Measurements from ENCODE around the gene ASXL2. TPM values are rescaled to one million over a fixed set of nuclear protein-coding genes. Genes with fewer than 3 reads are reported as not detected.
A peak's percentile ranks its signal among the peaks of the same experiment; 100 is the strongest.
"Not testable (repeated sequence)": the region's sequence is repeated elsewhere in the genome, so short reads cannot be mapped to it uniquely, and the experiment has no call there.

ASXL2 gene
- polyA plus RNA-seq, 1 donor = 11.4 TPM

- DNase-seq = no peak
Measured at GRCh38 chr2:25831746-25832449, 46.4 kb downstream of the ASXL2 start.

- no peak for DNase-seq
Measured at GRCh38 chr2:25829828-25830227, 48.5 kb downstream of the ASXL2 start.

- no peak for DNase-seq
Measured at GRCh38 chr2:25829377-25829704, 48.9 kb downstream of the ASXL2 start.

DNA sequence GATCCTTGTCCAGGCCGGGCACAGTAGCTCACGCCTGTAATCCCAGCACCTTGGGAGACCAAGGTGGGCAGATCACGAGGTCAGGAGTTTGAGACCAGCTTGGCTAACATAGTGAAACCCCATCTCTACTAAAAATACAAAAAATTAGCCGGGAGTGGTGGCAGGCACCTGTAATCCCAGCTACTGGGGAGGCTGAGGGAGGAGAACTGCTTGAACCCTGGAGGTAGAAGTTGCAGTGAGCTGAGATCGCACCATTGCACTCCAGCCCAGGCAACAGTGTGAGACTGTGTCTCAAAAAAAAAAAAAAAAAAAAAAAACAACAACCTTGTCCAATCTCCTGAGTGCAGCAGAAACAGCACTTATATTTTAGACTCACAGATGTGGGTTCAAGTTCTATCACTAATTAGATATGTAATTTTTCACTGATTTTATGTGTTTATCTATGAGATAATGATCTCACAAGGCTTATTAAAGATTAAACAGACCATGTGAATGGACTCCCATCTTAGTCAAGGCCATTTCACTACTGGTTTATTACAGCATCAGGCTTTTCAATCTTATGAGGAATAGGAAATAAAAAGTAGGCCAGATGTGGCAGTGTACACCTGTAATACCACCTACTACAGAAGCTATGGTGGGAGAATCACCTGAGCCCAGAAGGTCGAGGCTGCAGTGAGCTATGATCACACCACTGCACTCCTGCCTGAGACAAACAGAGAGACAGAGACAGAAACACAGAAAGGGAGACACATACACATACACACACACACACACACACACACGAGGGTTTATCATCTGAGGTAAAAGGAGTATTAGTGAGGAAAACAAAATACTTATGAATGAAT, 49.5 kb downstream of the ASXL2 start:
- not testable (repeated sequence) for DNase-seq

- DNase-seq = no peak
Measured at GRCh38 chr2:25825238-25825637, 53.0 kb downstream of the ASXL2 start.

- DNase-seq = no peak
Measured at GRCh38 chr2:25824718-25825117, 53.6 kb downstream of the ASXL2 start.

DNA sequence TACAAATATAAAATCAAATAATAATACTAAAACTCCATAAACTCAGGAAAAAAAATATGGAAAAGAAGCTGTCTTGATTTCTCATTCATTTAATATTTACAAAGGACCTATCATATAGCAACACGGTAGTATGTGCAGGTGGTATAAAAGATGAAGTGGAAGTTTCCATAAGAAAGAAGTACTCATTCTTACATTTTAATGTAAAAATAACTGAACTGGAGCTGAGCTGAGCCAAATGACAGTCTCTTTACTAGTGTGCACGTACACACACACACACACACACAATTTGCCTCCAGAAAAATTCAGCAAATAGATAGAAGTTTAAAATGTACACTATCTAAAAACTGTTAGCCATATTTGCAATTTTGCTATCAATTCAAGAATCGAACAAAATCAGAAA, 54.1 kb downstream of the ASXL2 start:
- no peak for DNase-seq

DNA sequence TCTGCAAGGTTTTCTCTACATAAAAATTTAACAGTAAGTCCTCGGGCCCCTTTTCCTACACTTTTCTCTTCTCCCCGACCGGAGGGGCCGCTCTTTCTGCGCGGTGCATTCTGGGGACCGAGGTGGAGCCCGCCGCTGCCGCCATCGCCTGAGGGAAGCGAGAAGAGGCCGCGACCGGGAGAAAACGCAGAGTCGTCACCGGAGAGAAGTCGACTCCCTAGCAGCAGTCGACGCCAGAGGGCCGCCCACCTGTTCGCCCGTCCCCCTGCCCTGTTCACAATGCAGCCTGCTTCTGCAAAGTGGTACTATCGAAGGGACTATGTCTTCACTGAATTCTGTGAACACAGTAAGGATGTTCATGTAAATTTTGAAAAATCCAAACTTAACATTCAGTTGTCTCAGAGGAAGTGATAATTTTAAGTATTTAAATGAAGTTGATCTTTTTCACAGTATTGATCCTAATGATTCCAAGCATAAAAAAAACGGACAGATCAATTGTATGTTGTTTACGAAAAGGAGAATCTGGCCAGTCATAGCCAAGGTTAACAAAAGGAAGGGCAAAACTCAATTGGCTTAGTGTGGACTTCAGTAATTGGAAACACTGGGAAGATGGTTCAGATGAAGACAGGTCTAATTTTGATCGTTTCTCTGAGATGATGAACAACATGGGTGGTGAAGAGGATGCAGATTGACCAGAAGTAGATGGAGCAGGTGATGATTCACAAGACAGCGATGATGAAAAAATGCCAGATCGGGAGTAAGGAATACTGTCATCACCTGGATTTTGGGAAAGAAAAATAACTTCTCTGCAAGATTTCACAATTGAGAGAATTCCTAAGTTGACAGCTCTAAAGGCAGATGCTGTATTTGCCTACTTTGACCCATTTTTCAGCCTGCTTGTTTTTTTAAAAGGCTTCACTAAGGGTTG, 55.8 kb downstream of the ASXL2 start:
- DNase-seq = peak; percentile 34

DNA sequence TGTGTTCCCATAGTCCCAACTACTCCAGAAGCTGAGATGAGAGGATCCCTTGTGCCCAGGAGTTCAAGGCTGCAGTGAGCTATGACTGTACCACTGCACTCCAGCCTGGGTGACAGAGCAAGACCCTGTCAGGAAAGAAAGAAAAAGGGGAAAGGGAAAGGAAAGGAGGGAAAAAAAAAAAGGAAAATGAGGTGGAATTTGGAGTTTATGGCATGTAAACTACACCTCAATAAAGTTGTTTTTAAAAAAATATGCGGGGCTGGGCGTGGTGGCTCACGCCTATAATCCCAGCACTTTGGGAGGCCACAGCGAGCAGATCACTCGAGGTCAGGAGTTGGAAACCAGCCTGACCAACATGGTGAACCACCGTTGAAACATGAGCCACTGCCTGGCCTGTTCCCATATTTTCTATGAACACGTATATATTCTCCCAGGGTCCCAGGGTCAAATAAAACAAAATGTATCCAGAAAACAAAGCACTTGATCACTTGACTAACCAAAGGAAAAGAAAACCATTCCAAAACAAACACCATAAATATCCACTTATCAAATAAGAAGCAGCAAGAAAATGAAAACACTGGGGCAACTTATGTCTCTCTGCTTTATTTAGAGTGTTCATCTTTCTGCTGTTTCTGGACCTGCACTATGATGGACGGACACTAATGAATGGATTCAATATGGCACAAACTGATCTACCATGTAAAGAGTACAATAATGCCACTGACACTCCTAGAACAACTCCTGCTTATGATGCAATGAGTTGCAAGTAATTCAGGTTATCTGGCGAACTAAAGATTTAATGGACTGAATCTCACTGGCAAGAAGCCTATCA, 56.8 kb downstream of the ASXL2 start:
- no peak for DNase-seq

GRCh38 chr2:25819597-25820039, 58.7 kb downstream of the ASXL2 start:
- no peak for DNase-seq

GRCh38 chr2:25817630-25818029, 60.7 kb downstream of the ASXL2 start:
- no peak for DNase-seq

DNA sequence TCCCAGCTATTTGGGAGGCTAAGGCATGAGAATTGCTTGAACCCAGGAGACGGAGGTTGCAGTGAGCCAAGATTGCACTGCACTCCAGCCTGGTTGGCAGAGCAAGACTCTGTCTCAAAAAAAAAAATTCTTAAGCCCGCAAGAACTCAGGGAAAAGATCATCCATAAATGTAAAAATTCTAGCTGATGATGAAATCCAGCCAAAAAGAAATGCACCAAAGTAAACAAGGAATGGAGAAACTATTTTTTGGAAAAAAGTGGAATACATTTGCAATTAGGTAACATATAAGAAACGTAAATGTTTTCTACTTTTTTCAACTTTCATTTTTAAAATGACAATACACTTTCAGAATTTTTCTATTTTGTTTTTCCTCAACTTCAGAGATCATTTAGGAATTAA, 61.3 kb downstream of the ASXL2 start:
- DNase-seq = no peak

DNA sequence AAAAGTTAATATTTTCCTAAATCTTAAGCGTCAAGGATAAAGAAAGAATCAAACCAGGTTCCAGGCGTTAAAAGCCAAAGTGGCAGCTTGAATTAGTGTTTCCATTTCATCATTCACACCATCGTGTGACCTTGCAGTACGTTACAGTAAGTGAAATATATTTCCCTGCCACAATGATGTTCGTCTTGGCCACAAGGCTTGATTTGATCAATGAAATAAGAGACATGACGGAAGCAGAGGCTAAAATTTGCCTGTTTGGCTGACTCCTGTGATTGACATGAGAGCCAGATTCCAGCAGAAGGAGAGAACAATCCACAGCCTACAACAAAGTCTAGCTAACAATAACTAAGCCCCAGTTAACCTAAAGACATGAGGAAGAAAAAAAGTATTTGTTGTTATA, 62.0 kb downstream of the ASXL2 start:
- no peak for DNase-seq

DNA sequence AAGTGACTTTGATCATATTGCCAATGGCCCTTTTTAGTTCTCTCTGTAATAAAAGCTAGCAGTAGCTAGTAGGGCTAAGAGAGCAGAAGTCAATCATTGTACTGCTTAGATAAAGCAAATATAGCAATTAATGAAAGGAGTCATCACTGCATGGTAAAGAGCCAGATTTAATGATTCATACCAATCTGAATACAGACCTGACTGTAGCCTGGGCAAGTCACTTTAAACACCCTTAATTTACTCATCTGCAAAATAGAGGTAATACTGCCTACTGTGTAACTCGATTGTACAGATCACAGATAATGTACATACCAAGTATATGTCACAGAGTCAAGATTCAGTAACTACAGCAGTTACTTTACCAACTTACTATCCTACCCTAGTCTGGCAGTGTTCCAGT, 63.6 kb downstream of the ASXL2 start:
- no peak for DNase-seq

DNA sequence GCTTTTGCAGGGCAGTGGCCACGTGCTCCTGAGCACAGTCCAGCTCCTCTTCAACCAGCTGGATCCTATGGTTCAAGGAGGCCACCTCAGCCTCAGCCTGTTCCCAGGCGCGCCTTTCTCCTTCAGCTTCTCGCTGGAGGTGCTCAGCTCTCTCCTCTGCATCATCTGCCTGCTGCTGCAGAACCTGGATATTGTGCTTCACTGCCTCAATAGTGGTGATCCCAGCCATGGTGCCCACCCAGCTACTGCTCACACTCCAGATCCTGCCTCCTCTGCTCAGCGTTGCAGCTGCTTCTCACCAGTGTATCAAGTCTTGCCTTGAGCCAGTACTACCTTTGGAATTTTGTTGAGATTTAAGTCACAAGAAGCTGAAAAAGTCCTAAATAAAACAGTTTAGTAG, 67.9 kb downstream of the ASXL2 start:
- no peak for DNase-seq

DNA sequence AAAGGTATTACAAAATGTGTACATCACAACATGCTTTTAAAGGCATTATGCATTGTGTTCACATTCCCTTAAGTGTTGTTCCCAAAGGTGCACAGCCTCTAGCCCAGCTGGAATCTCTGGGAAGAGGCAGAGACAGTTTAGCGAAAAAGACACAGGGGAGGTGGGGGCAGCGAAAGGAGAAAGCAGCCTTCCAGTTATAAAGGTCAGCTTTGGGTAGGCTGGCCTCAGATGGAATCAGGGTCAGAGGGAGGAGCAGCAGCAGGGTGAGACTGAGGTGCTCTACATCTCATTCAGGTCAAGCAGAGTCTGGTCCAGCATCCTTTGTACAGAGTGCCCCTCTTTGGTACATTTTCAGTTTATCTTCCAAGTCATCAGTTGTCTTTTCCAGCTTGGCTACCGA, 68.6 kb downstream of the ASXL2 start:
- DNase-seq = no peak

GRCh38 chr2:25808006-25808383, 70.3 kb downstream of the ASXL2 start:
- DNase-seq = no peak

- no peak for DNase-seq
Measured at GRCh38 chr2:25806941-25807340, 71.3 kb downstream of the ASXL2 start.

DNA sequence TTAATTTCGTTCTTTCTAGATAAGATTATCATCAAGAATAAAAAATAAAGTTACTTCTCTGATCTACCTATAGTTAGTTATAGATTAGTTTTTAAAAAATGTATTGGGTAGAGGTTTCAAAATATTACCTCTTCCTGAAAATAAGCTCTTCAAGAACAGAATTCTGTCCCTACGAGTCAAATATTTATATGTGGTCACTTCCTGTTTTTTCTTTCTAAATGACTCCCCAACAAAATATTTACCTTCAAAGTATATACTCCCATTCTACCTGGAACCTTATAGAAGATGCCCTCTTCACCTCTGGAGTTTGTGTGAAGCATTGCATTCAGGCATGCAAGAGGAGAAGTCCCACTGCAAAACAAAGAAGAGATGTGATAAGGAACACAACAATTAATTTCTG, 72.3 kb downstream of the ASXL2 start:
- DNase-seq = no peak

DNA sequence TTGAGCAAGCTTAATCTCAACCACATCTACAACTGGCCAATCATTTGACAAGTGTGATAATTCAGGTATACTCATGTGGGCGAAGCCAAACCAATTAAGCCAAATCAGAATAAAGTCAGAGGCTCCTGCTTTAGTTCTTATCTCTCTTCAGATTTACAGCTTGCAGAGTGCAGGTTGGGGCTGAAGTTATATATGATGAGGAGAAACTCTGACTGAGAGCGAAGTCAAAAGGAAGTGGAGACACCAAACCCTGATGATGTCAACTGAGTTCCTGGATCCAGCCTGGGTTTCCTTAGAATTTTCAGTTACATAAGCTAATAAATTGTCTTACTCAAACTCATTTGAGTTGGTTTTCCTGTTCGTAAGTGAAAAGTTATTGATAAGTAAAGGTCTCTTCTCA, 73.9 kb downstream of the ASXL2 start:
- DNase-seq = no peak

- no peak for DNase-seq
Measured at GRCh38 chr2:25799301-25799700, 79.0 kb downstream of the ASXL2 start.

Measured in hindlimb muscle (tissue), 1 donor.